Measurements from ENCODE around the gene AMD1.

The AMD1 gene

GRCh38 chr6:110890288-110890687 is 15.7 kb downstream of the AMD1 start:
- Histone ChIP-seq H3K4me2 (ENCODE audit: low read depth, low read length, poor library complexity, severe bottlenecking) (no peak overlapping the region), H3K79me2 (ENCODE audit: insufficient read depth, low read length) (peaks cover 91% of the 10 kb centered on the region), H3K9me3 (ENCODE audit: insufficient read depth, low read depth, low read length) (no peaks in the 10 kb centered on the region), H3K9me2 (replicated peaks; ENCODE audit: low read depth, low read length) (no peaks in the 10 kb centered on the region), H3F3A (ENCODE audit: low read depth) (no peaks in the 10 kb centered on the region; the same call in none of the 2 replicates), H3K9ac (ENCODE audit: low read depth, low read length, poor library complexity, severe bottlenecking) (no peak overlapping the region), H3K27me3 (ENCODE audit: insufficient read depth, low read length, poor library complexity, severe bottlenecking) (no peaks in the 10 kb centered on the region), H4K20me1 (ENCODE audit: insufficient read depth, low read length, poor library complexity, severe bottlenecking) (peaks cover 95% of the 10 kb centered on the region), H2AFZ (ENCODE audit: low read length) (no peak overlapping the region), H3K36me3 (ENCODE audit: insufficient read depth, low read length) (peaks cover 83% of the 10 kb centered on the region), H3K4me3 (ENCODE audit: low read length, poor library complexity, severe bottlenecking) (no peak overlapping the region), H3K4me1 (ENCODE audit: insufficient read depth, low read length, poor library complexity, severe bottlenecking) (peaks cover 31% of the 10 kb centered on the region)
- TF ChIP-seq EZH2phosphoT487 (IDR thresholded peaks at IDR 0.05; ENCODE audit: borderline replicate concordance) = no peak
- TF ChIP-seq, protein P1, sequence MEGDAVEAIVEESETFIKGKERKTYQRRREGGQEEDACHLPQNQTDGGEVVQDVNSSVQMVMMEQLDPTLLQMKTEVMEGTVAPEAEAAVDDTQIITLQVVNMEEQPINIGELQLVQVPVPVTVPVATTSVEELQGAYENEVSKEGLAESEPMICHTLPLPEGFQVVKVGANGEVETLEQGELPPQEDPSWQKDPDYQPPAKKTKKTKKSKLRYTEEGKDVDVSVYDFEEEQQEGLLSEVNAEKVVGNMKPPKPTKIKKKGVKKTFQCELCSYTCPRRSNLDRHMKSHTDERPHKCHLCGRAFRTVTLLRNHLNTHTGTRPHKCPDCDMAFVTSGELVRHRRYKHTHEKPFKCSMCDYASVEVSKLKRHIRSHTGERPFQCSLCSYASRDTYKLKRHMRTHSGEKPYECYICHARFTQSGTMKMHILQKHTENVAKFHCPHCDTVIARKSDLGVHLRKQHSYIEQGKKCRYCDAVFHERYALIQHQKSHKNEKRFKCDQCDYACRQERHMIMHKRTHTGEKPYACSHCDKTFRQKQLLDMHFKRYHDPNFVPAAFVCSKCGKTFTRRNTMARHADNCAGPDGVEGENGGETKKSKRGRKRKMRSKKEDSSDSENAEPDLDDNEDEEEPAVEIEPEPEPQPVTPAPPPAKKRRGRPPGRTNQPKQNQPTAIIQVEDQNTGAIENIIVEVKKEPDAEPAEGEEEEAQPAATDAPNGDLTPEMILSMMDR (conservative IDR thresholded peaks at IDR 0.05; ENCODE audit: low read length) = no peak

DNA sequence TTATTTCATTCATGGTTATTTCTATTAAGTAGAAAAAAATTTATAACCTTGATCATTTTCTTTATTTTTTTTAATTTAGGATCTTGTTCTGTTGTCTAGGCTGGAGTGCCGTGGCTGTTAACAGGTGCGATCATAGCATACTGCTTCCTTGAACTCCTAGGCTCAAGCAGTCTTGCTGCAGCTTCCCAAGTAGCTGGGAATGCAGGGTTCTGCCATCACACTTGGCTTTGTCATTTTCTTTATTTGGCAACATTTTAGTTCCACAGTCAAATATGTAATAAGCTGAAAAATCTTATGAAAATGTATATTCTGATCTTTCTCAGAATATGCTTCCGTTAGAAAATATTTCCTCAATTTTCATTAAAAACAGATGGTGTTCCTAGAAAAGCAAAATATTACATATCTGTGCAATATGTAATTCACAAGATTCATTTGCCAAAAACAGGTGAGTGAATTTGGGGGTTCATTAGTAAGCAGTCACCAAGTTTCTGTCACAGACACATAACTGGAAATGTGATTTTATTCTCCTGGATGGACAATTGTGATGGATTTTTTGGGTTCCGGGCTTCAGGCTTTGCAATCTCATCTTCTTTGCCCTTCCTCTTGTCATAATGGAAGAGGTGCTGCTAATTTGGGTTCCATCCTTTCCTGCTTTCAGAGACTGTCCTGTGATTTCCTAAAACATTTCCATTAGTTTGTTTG is 21.5 kb downstream of the AMD1 start:
- Histone ChIP-seq H3K9me2 (replicated peaks; ENCODE audit: low read depth, low read length) (no peaks in the 10 kb centered on the region), H3K4me1 (ENCODE audit: insufficient read depth, low read length, poor library complexity, severe bottlenecking) (no peaks in the 10 kb centered on the region), H3K4me3 (ENCODE audit: low read length, poor library complexity, severe bottlenecking) (no peak overlapping the region), H3K4me2 (ENCODE audit: low read depth, low read length, poor library complexity, severe bottlenecking) (no peak overlapping the region), H3K9ac (ENCODE audit: low read depth, low read length, poor library complexity, severe bottlenecking) (no peak overlapping the region), H3K79me2 (ENCODE audit: insufficient read depth, low read length) (peaks cover 44% of the 10 kb centered on the region), H2AFZ (ENCODE audit: low read length) (no peak overlapping the region), H3K27me3 (ENCODE audit: insufficient read depth, low read length, poor library complexity, severe bottlenecking) (no peaks in the 10 kb centered on the region), H3K36me3 (ENCODE audit: insufficient read depth, low read length) (peaks cover 70% of the 10 kb centered on the region), H3K9me3 (ENCODE audit: insufficient read depth, low read depth, low read length) (no peaks in the 10 kb centered on the region), H4K20me1 (ENCODE audit: insufficient read depth, low read length, poor library complexity, severe bottlenecking) (peaks cover 49% of the 10 kb centered on the region), H3F3A (ENCODE audit: low read depth) (peaks cover 24% of the 10 kb centered on the region)
- TF ChIP-seq, protein P1 (conservative IDR thresholded peaks at IDR 0.05; ENCODE audit: low read length) = no peak
- no peak for TF ChIP-seq EZH2phosphoT487 (IDR thresholded peaks at IDR 0.05; ENCODE audit: borderline replicate concordance)

DNA sequence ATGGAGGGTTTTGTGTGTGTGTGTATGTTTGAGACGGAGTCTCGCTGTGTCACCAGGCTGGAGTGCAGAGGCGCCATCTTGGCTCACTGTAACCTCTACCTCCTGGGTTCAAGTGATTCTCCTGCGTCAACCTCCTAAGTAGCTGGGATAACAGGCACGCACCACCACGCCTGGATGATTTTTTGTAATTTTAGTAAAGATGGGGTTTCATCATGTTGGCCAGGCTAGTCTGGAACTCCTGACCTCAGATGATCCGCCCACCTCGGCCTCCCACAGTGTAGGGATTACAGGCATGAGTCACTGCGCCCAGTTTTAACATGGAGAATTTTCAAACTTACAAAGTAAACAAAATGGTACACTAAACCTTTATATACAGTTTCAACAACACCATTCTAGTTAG is 22.8 kb downstream of the AMD1 start:
- peaks cover 24% of the 10 kb centered on the region for H3F3A ChIP-seq (ENCODE audit: low read depth)
- H3K9ac ChIP-seq (ENCODE audit: low read depth, low read length, poor library complexity, severe bottlenecking) = no peak overlapping the region
- H3K4me1 ChIP-seq (ENCODE audit: insufficient read depth, low read length, poor library complexity, severe bottlenecking) = no peaks in the 10 kb centered on the region
- peaks cover 36% of the 10 kb centered on the region for H4K20me1 ChIP-seq (ENCODE audit: insufficient read depth, low read length, poor library complexity, severe bottlenecking)
- no peak overlapping the region for H3K4me2 ChIP-seq (ENCODE audit: low read depth, low read length, poor library complexity, severe bottlenecking)
- TF ChIP-seq, protein P1 (conservative IDR thresholded peaks at IDR 0.05; ENCODE audit: low read length) = no peak
- TF ChIP-seq EZH2phosphoT487 (IDR thresholded peaks at IDR 0.05; ENCODE audit: borderline replicate concordance) = no peak
- no peak overlapping the region for H3K4me3 ChIP-seq (ENCODE audit: low read length, poor library complexity, severe bottlenecking)
- no peak overlapping the region for H2AFZ ChIP-seq (ENCODE audit: low read length)
- peaks cover 56% of the 10 kb centered on the region for H3K36me3 ChIP-seq (ENCODE audit: insufficient read depth, low read length)
- H3K9me2 ChIP-seq (replicated peaks; ENCODE audit: low read depth, low read length) = no peaks in the 10 kb centered on the region
- no peaks in the 10 kb centered on the region for H3K27me3 ChIP-seq (ENCODE audit: insufficient read depth, low read length, poor library complexity, severe bottlenecking)
- H3K9me3 ChIP-seq (ENCODE audit: insufficient read depth, low read depth, low read length) = no peaks in the 10 kb centered on the region
- peaks cover 30% of the 10 kb centered on the region for H3K79me2 ChIP-seq (ENCODE audit: insufficient read depth, low read length)

Measured in Loucy (cell line).